K562 (cell line): Measurements from ENCODE around the gene G6PC3. TPM values are rescaled to one million over a fixed set of nuclear protein-coding genes. Genes with fewer than 3 reads are reported as not detected.

Experiments used
- CBX8 ChIP-seq: fragments of 200-600 bp; sonication (generic); IDR thresholded peaks from 2 replicates; pipeline ENCODE4 v1.6.1; 2012; ENCODE audit warnings: borderline replicate concordance, mixed run types, low read depth, mild to moderate bottlenecking, moderate library complexity, mixed read lengths, low read length, control low read depth, inconsistent platforms; ENCODE audit not compliant: poor library complexity, severe bottlenecking; ENCODE audit errors: extremely low read depth
- CHD1 ChIP-seq: fragments of 200-600 bp; sonication (generic); IDR thresholded peaks from one replicate; pipeline ENCODE4 v1.6.1; 2012; ENCODE audit warnings: mild to moderate bottlenecking, moderate library complexity, low read length, inconsistent platforms
- GABPB1 ChIP-seq: sonication (generic); formaldehyde crosslinking; IDR thresholded peaks from 2 replicates; pipeline ENCODE4 v1.8.0; 2022; ENCODE audit warnings: mild to moderate bottlenecking, missing genetic modification reagents
- ILK ChIP-seq: fragments of 450-650 bp; IDR thresholded peaks from 2 replicates; pipeline ENCODE4 v1.6.1; 2016; ENCODE audit warnings: missing genetic modification characterization, low read depth, mild to moderate bottlenecking, missing compliant biosample characterization, moderate library complexity, borderline replicate concordance
- MAX ChIP-seq: sonication (generic); formaldehyde crosslinking; IDR thresholded peaks from 2 replicates; pipeline ENCODE4 v1.9.0; 2022; ENCODE audit warnings: mild to moderate bottlenecking, missing genetic modification reagents
- MGA ChIP-seq: fragments of 450-650 bp; IDR thresholded peaks from 2 replicates; pipeline ENCODE4 v1.6.1; 2016; ENCODE audit warnings: mild to moderate bottlenecking, moderate library complexity
- SETDB1 ChIP-seq: IDR thresholded peaks from one replicate; pipeline ENCODE4 v1.6.1; 2012; ENCODE audit warnings: low read length, control low read depth, inconsistent platforms
- TBP ChIP-seq: optimal IDR thresholded peaks from 2 replicates; pipeline ENCODE3; 2011; ENCODE audit warnings: low read depth, low read length, improper control_type of control experiment
- TEAD2 ChIP-seq: fragments of 450-650 bp; IDR thresholded peaks from 2 replicates; pipeline ENCODE4 v1.6.1; 2016; ENCODE audit warnings: missing genetic modification characterization, control low read depth, missing compliant biosample characterization
- UBTF ChIP-seq, 2 experiments: IDR thresholded peaks; 2 replicates each; pipeline ENCODE4 v1.6.1; 2012; ENCODE audit warnings: improper control_type of control experiment in 2 of 2, low read depth in 2 of 2, low read length in 2 of 2, borderline replicate concordance in 1 of 2
- ZBED1 ChIP-seq: IDR thresholded peaks from 2 replicates; pipeline ENCODE4 v1.6.1; 2014
- ZKSCAN1 ChIP-seq: fragments of 150-350 bp; IDR thresholded peaks from 2 replicates; pipeline ENCODE4 v1.6.1; 2016; ENCODE audit warnings: low read depth, low read length
- ZNF175 ChIP-seq: fragments of 200-800 bp; sonication (Bioruptor generic); IDR thresholded peaks from 2 replicates; pipeline ENCODE4 v1.6.1; 2016; ENCODE audit warnings: low read depth, mild to moderate bottlenecking, missing genetic modification characterization, missing compliant biosample characterization
- ZNF316 ChIP-seq: fragments of 450-650 bp; IDR thresholded peaks from 2 replicates; pipeline ENCODE4 v1.6.1; 2016
- ZNF384 ChIP-seq: IDR thresholded peaks from 2 replicates; pipeline ENCODE4 v1.6.1; 2012; ENCODE audit warnings: low read depth, low read length, improper control_type of control experiment
- polyA plus RNA-seq, 8 experiments: library from polyadenylated mRNA; depleted of rRNA in 4 of 8; stranded (reverse) in 5 of 8; unstranded in 3 of 8; fragments of >200 nt; fragmentation: Nextera tagmentation in 2 of 8; fragmentation: Illumina TruSeq in 1 of 8; extraction: Ambion mirVana in 2 of 8; extraction: Trizol in 1 of 8; gene quantifications; 2 replicates each; pipeline versions ENCODE4 v1.2.1 to v1.2.3, GENCODE V29; 2011 to 2014; ENCODE audit warnings: inconsistent platforms in 1 of 8, missing spikeins in 1 of 8
- total RNA-seq, 7 experiments: library from RNA; depleted of rRNA in 6 of 7; stranded (reverse); fragments of >200 nt in 6 of 7; fragmentation: Illumina TruSeq in 2 of 7; extraction: Trizol in 2 of 7; gene quantifications; 2 replicates each; pipeline versions ENCODE4 v1.2.1 to v1.2.3, GENCODE V29; 2011 to 2021; ENCODE audit warnings: low replicate concordance in 1 of 7

The G6PC3 gene
- total and polyA plus RNA-seq, 9 of the 15 experiments (the other 6 are each of a cell fraction or from before 2014, with no cell fraction given): 10.4 to 57.8 (median 31.1) TPM

- no peak for TF ChIP-seq MGA
- TF ChIP-seq SETDB1: no peak
- peak; percentile 55; the same call in 1 of the 2 replicates for TF ChIP-seq ZBED1
- peak; percentile 29; the same call in 1 of the 2 replicates for TF ChIP-seq ZNF384
- TF ChIP-seq UBTF (IDR thresholded peaks at IDR 0.05; ENCODE audit: borderline replicate concordance in 1 of 2, low read depth in 2 of 2, low read length in 2 of 2): no peak
- peak; percentile 34 for TF ChIP-seq ZNF316
- no peak for TF ChIP-seq MAX (CRISPR knock-in tag)
- TF ChIP-seq CHD1: no peak
- TF ChIP-seq ILK: 0 out of 2 replicates have a peak, but pooled peaks have one; percentile 36
- TF ChIP-seq GABPB1 (CRISPR knock-in tag): no peak
- TF ChIP-seq TBP: peak; percentile 96
- TF ChIP-seq ZKSCAN1: no peak
- TF ChIP-seq CBX8: no peak
- TF ChIP-seq ZNF175 (CRISPR knock-in tag): no peak
- TF ChIP-seq TEAD2 (tag): no peak
Measured at GRCh38 chr17:44069974-44070454, 521 bp upstream of the G6PC3 start (continued).
